ENCODE measurements around the gene PLAU. TPM values are rescaled to one million over a fixed set of nuclear protein-coding genes. Genes with fewer than 3 reads are reported as not detected.

PLAU gene
- total RNA-seq, 2 experiments from 2014 or later, result not detected

DNA sequence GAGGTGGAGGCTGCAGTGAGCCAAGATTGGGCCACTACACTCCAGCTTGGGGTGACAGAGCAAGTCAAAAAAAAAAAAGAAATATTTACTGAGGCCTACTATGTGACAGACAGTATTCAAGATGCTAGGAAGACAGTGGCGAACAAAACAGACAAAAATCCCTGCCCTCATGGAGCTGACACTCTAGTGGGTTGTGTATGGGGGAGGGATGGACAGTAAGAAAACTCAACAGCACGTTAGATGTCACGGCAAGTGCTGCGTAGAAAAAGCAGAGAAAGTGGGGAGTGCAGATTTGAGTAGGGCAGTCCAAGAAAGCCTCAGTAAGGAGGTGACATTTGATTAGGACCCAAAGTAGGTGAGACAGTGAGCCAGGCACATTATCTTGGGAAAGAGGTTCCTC lies 46.7 kb upstream of the PLAU start:
- ChIA-PET POLR2A (interaction anchor here (1.6 to 6.6 kb wide), 2 partner anchors 10 to 15 kb away, joined by 11 to 51 read pairs; partner anchors contain the start of gene CAMK2G), CTCF (interaction anchor here (1.6 to 4.0 kb wide), 2 partner anchors 15 to 76 kb away, joined by 5 to 25 read pairs; no protein-coding TSS in a partner anchor)
- DNase-seq, result no peak
- Histone ChIP-seq H3K36me3 (ENCODE audit: insufficient read depth, low read length) (peaks cover 59% of the 10 kb centered on the region), H3K9me3 (ENCODE audit: control insufficient read depth in 1 of 2, insufficient read depth in 1 of 2, low read length in 2 of 2) (no peaks in the 10 kb centered on the region), H3K4me3 (ENCODE audit: low read length) (no peak overlapping the region), H3K27ac (ENCODE audit: low read depth in 1 of 2, low read length in 2 of 2) (peak overlapping the region in 1 of 2 donors; percentile 34), H3K4me1 (ENCODE audit: insufficient read depth, low read length) (peaks cover 98% of the 10 kb centered on the region), H3K27me3 (ENCODE audit: control insufficient read depth in 1 of 2, insufficient read depth in 2 of 2, low read length in 2 of 2) (no peaks in the 10 kb centered on the region)
- Mint-ChIP-seq H3K4me3 (peak overlapping the region; percentile 61), H3K36me3 (ENCODE audit: low read depth) (peaks cover 65% of the 10 kb centered on the region), H3K27me3 (no peaks in the 10 kb centered on the region), H3K9me3 (no peaks in the 10 kb centered on the region), H3K4me1 (ENCODE audit: low read depth) (peaks cover 96% of the 10 kb centered on the region), H3K27ac (peak overlapping the region; percentile 94)
- no peak for ATAC-seq (ENCODE audit: poor library complexity)
- intact Hi-C loops (cut with DNase I, micrococcal nuclease), result no loop called here
- TF ChIP-seq, protein P1, sequence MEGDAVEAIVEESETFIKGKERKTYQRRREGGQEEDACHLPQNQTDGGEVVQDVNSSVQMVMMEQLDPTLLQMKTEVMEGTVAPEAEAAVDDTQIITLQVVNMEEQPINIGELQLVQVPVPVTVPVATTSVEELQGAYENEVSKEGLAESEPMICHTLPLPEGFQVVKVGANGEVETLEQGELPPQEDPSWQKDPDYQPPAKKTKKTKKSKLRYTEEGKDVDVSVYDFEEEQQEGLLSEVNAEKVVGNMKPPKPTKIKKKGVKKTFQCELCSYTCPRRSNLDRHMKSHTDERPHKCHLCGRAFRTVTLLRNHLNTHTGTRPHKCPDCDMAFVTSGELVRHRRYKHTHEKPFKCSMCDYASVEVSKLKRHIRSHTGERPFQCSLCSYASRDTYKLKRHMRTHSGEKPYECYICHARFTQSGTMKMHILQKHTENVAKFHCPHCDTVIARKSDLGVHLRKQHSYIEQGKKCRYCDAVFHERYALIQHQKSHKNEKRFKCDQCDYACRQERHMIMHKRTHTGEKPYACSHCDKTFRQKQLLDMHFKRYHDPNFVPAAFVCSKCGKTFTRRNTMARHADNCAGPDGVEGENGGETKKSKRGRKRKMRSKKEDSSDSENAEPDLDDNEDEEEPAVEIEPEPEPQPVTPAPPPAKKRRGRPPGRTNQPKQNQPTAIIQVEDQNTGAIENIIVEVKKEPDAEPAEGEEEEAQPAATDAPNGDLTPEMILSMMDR (IDR thresholded peaks at IDR 0.05), result no peak

- DNase-seq (peak in 1 of 14 experiments; percentile 22), ATAC-seq (ENCODE audit: poor library complexity) (peak; percentile 5)
- H3K9me3 ChIP-seq (ENCODE audit: control insufficient read depth in 1 of 2, insufficient read depth in 1 of 2, low read length in 2 of 2), result no peaks in the 10 kb centered on the region
- intact Hi-C loops (cut with DNase I, micrococcal nuclease), result no loop called here
- Mint-ChIP-seq H3K27ac (peak overlapping the region; percentile 94), H3K9me3 (no peaks in the 10 kb centered on the region), H3K4me1 (ENCODE audit: low read depth) (peaks cover 96% of the 10 kb centered on the region), H3K4me3 (peak overlapping the region; percentile 89), H3K27me3 (no peaks in the 10 kb centered on the region), H3K36me3 (ENCODE audit: low read depth) (peaks cover 65% of the 10 kb centered on the region)
- CTCF ChIA-PET, result interaction anchor here (0.8 to 3.6 kb wide), 3 partner anchors 15 to 76 kb away, joined by 3 to 22 read pairs (median 6); no protein-coding TSS in a partner anchor
- TF ChIP-seq, protein P1 (IDR thresholded peaks at IDR 0.05), result no peak
- H3K4me3 ChIP-seq (ENCODE audit: low read length), result peak overlapping the region; percentile 50
- peaks cover 94% of the 10 kb centered on the region for H3K4me1 ChIP-seq (ENCODE audit: insufficient read depth, low read length)
- no peaks in the 10 kb centered on the region for H3K27me3 ChIP-seq (ENCODE audit: control insufficient read depth in 1 of 2, insufficient read depth in 2 of 2, low read length in 2 of 2)
- POLR2A ChIA-PET, result interaction anchor here (0.8 to 6.6 kb wide), 3 partner anchors 9 to 14 kb away, joined by 4 to 51 read pairs (median 12); partner anchors contain the start of gene CAMK2G
- H3K36me3 ChIP-seq (ENCODE audit: insufficient read depth, low read length), result peaks cover 57% of the 10 kb centered on the region
- H3K27ac ChIP-seq (ENCODE audit: low read depth in 1 of 2, low read length in 2 of 2), result peak overlapping the region; percentile 70 to 76
Observed at GRCh38 chr10:73865107-73865458, 45.8 kb upstream of the PLAU start.

- Histone ChIP-seq H3K36me3 (ENCODE audit: insufficient read depth, low read length) (peaks cover 57% of the 10 kb centered on the region), H3K27me3 (ENCODE audit: control insufficient read depth in 1 of 2, insufficient read depth in 2 of 2, low read length in 2 of 2) (no peaks in the 10 kb centered on the region), H3K4me3 (ENCODE audit: low read length) (peak overlapping the region; percentile 50), H3K9me3 (ENCODE audit: control insufficient read depth in 1 of 2, insufficient read depth in 1 of 2, low read length in 2 of 2) (no peaks in the 10 kb centered on the region), H3K27ac (ENCODE audit: low read depth in 1 of 2, low read length in 2 of 2) (peak overlapping the region; percentile 70 to 76), H3K4me1 (ENCODE audit: insufficient read depth, low read length) (peaks cover 94% of the 10 kb centered on the region)
- intact Hi-C loops (cut with DNase I, micrococcal nuclease), result no loop called here
- peaks cover 65% of the 10 kb centered on the region for H3K36me3 Mint-ChIP-seq (ENCODE audit: low read depth)
- peak overlapping the region; percentile 89 for H3K4me3 Mint-ChIP-seq
- TF ChIP-seq, protein P1 (IDR thresholded peaks at IDR 0.05), result no peak
- H3K27ac Mint-ChIP-seq, result peak overlapping the region; percentile 94
- peaks cover 96% of the 10 kb centered on the region for H3K4me1 Mint-ChIP-seq (ENCODE audit: low read depth)
- peak; percentile 87 for ATAC-seq (ENCODE audit: poor library complexity)
- DNase-seq, result peak in 13 of 14 experiments; percentile 17 to 83 (median 59)
- no peaks in the 10 kb centered on the region for H3K9me3 Mint-ChIP-seq
- H3K27me3 Mint-ChIP-seq, result no peaks in the 10 kb centered on the region
- ChIA-PET POLR2A (interaction anchor here (0.5 to 6.6 kb wide), 8 partner anchors 9 to 178 kb away, joined by 3 to 51 read pairs (median 4); partner anchors contain the start of gene CAMK2G), CTCF (interaction anchor here (0.8 to 3.6 kb wide), 6 partner anchors 14 to 92 kb away, joined by 3 to 22 read pairs (median 4); no protein-coding TSS in a partner anchor)
Observed at GRCh38 chr10:73865459-73866442, 45.2 kb upstream of the PLAU start.
